CD4-positive, alpha-beta T cell (primary cell): ENCODE measurements around the gene FAM222A. TPM values are rescaled to one million over a fixed set of nuclear protein-coding genes. Genes with fewer than 3 reads are reported as not detected.
A peak's percentile ranks its signal among the peaks of the same experiment; 100 is the strongest.

ENCODE experiments used
- ATAC-seq: fragments of 200-7000 bp; cut with Tn5 transposase; one replicate; pipeline ENCODE4 v1.10.0; 2022; ENCODE audit warnings: mild to moderate bottlenecking; ENCODE audit not compliant: poor library complexity
- CTCF ChIA-PET: fragments of 350-600 bp; sonication (Branson Sonifier 250); formaldehyde crosslinking; loops from one replicate; lab custom pipeline; 2021; ENCODE audit warnings: antibody characterized with exemption, inconsistent platforms; lab: Charles Lee
- POLR2A ChIA-PET: fragments of 350-600 bp; sonication (Branson Sonifier 250); formaldehyde crosslinking; loops from one replicate; lab custom pipeline; 2021; ENCODE audit warnings: antibody characterized with exemption, inconsistent platforms; lab: Charles Lee
- DNase-seq, 14 experiments: peaks; one replicate each; pipeline ENCODE4 v3.0.0-alpha.2; 2013 to 2020; ENCODE audit warnings: mixed read lengths in 2 of 14
- H3K27ac ChIP-seq, 2 donors: one replicate each; pipeline versions ENCODE4 v1.5.1 to v1.7.0; 2013; ENCODE audit warnings: low read length in 2 of 2, low read depth in 1 of 2, mild to moderate bottlenecking in 1 of 2
- H3K27me3 ChIP-seq, 2 experiments: 1 replicate in 1 of 2; 2 replicates in 1 of 2; pipeline versions ENCODE4 v1.6.1 to v1.7.0; 2013; ENCODE audit warnings: low read length in 2 of 2, control low read depth in 1 of 2, mild to moderate bottlenecking in 1 of 2, moderate library complexity in 1 of 2; ENCODE audit not compliant: insufficient read depth in 2 of 2, control insufficient read depth in 1 of 2
- H3K36me3 ChIP-seq: one replicate; pipeline ENCODE4 v1.6.1; 2013; ENCODE audit warnings: low read length, control low read depth; ENCODE audit not compliant: insufficient read depth
- H3K4me1 ChIP-seq: one replicate; pipeline ENCODE4 v1.6.1; 2013; ENCODE audit warnings: low read length, control low read depth; ENCODE audit not compliant: insufficient read depth
- H3K4me3 ChIP-seq: one replicate; pipeline ENCODE4 v1.5.1; 2013; ENCODE audit warnings: mild to moderate bottlenecking, low read length, moderate library complexity
- H3K9me3 ChIP-seq, 2 experiments: 1 replicate in 1 of 2; 2 replicates in 1 of 2; pipeline versions ENCODE4 v1.6.1 to v1.7.0; 2013; ENCODE audit warnings: low read length in 2 of 2, mild to moderate bottlenecking in 2 of 2, control low read depth in 1 of 2, moderate library complexity in 1 of 2; ENCODE audit not compliant: control insufficient read depth in 1 of 2, insufficient read depth in 1 of 2
- H3K27ac Mint-ChIP-seq: one replicate; pipeline ENCODE4 v1.8.0; 2020; ENCODE audit warnings: mixed read lengths
- H3K27me3 Mint-ChIP-seq: one replicate; pipeline ENCODE4 v1.8.0; 2021; ENCODE audit warnings: mixed read lengths
- H3K36me3 Mint-ChIP-seq: one replicate; pipeline ENCODE4 v1.8.0; 2021; ENCODE audit warnings: low read depth, mixed read lengths
- H3K4me1 Mint-ChIP-seq: one replicate; pipeline ENCODE4 v1.8.0; 2021; ENCODE audit warnings: low read depth, mixed read lengths
- H3K4me3 Mint-ChIP-seq: one replicate; pipeline ENCODE4 v1.8.0; 2020; ENCODE audit warnings: mild to moderate bottlenecking, mixed read lengths
- H3K9me3 Mint-ChIP-seq: one replicate; pipeline ENCODE4 v1.8.0; 2020; ENCODE audit warnings: mixed read lengths
- intact Hi-C, 2 experiments: fragments of 100-400 bp; cut with DNase I in 1 of 2; cut with micrococcal nuclease in 1 of 2; formaldehyde crosslinking; loops; one replicate each; pipeline versions ENCODE4 v1.15.1 to v1.9.0; 2023 to 2025; cut with DNase I, micrococcal nuclease
- total RNA-seq, 174 experiments: library from RNA in 2 of 174; stranded (reverse) in 2 of 174; gene quantifications; one replicate each; pipeline ENCODE4 v1.2.3 and lab custom pipeline; 2021 to 2026
- TF ChIP-seq, protein P1 (sequence below): fragments of 200-600 bp; IDR thresholded peaks from one replicate; pipeline ENCODE4 v1.8.0; 2022; ENCODE audit warnings: antibody characterized with exemption, mild to moderate bottlenecking

The FAM222A gene
- total RNA-seq, 2 experiments from 2014 or later, result 1.1 to 1.7 TPM

DNA sequence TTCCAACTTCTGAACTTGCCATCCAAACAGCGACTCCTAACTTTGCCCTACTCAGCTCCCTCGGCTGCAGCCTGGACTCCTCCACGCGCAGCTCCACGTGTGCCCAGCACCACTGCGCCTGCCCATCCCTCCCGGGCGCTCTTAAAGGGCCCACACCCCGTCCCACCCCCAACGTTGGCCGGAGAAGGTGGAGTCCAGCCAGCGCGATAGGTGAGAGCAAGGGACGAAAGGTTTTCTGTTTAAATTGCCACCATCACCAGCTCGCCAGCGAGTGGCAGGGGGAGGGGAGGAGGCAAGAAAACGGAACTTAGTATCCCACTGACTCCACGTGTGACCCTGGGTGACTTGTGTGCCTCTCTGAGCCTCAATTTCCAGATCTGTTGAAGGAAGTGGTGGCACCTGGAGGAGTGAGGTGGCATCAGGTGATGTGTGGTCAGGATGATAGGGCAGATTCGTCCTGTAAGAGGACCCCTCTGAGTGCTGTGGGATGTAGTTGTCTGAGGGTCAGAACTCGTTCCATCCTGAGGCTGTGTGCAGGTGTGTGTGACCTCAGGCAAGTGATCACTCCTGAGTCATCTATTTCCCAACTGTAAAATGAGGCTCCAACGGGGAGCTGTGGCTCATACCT lies 59.9 kb downstream of the FAM222A start:
- Histone ChIP-seq H3K9me3 (no peaks in the 10 kb centered on the region), H3K36me3 (no peaks in the 10 kb centered on the region), H3K27ac (no peak overlapping the region), H3K27me3 (no peaks in the 10 kb centered on the region), H3K4me3 (no peak overlapping the region), H3K4me1 (peaks cover 3% of the 10 kb centered on the region)
- TF ChIP-seq, protein P1, sequence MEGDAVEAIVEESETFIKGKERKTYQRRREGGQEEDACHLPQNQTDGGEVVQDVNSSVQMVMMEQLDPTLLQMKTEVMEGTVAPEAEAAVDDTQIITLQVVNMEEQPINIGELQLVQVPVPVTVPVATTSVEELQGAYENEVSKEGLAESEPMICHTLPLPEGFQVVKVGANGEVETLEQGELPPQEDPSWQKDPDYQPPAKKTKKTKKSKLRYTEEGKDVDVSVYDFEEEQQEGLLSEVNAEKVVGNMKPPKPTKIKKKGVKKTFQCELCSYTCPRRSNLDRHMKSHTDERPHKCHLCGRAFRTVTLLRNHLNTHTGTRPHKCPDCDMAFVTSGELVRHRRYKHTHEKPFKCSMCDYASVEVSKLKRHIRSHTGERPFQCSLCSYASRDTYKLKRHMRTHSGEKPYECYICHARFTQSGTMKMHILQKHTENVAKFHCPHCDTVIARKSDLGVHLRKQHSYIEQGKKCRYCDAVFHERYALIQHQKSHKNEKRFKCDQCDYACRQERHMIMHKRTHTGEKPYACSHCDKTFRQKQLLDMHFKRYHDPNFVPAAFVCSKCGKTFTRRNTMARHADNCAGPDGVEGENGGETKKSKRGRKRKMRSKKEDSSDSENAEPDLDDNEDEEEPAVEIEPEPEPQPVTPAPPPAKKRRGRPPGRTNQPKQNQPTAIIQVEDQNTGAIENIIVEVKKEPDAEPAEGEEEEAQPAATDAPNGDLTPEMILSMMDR, result no peak
- ChIA-PET POLR2A (interaction anchor here (1.5 kb wide), 1 partner anchor 175 kb away, joined by 3 read pairs; no protein-coding TSS in a partner anchor), CTCF (interaction anchor here (1.4 to 3.7 kb wide), 3 partner anchors 176 to 345 kb away, joined by 3 to 27 read pairs (median 4); no protein-coding TSS in a partner anchor)
- no peaks in the 10 kb centered on the region for H3K9me3 Mint-ChIP-seq
- no peaks in the 10 kb centered on the region for H3K36me3 Mint-ChIP-seq
- intact Hi-C loops, result no loop called here
- no peak overlapping the region for H3K4me3 Mint-ChIP-seq
- H3K27me3 Mint-ChIP-seq, result no peaks in the 10 kb centered on the region
- H3K27ac Mint-ChIP-seq, result no peak overlapping the region
- DNase-seq (peak in 1 of 14 experiments; percentile 17), ATAC-seq (no peak)
- H3K4me1 Mint-ChIP-seq, result peaks cover 6% of the 10 kb centered on the region

DNA sequence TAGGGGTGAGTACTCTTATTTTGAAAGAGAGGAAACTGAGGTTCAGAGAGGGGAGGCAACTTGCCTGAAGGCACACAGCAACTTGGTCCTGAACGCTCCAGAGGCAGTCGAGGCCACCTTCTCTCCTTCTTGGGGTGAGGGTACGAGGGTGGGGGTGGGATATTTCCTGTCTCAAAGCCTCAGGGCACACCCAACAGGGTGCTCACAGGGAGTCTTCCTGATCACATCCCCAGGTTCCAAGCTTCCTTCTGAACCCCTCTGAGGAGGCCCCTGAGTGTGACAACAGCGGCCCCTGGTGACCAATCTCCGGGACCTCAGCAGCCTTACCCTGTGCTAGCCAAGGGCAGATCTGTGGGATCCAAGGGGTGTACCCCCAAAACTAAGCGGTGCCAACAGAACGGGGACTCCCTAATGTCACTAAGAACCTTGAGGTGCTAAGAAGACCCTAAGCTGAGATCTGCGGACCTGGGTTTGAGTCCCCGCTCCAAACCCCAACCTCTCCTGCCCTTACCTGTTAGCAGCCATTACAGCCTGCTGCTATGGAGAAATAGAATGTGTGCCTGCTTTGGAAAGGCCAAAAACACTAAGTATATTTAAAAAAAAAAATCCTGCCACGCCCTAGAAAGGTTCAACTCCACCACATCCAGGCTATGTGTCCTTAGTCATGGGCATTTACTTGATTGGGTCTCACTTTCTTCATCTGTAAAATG lies 61.7 kb downstream of the FAM222A start:
- H3K36me3 ChIP-seq, result no peaks in the 10 kb centered on the region
- intact Hi-C loops, result loop anchor here (1.0 kb wide), 3 partner anchors 178 to 347 kb away; no protein-coding TSS in a partner anchor
- POLR2A ChIA-PET, result interaction anchor here (0.6 to 1.5 kb wide), 2 partner anchors 177 to 347 kb away, joined by 3 read pairs; no protein-coding TSS in a partner anchor
- no peak overlapping the region for H3K4me3 Mint-ChIP-seq
- no peaks in the 10 kb centered on the region for H3K27me3 Mint-ChIP-seq
- no peaks in the 10 kb centered on the region for H3K27me3 ChIP-seq
- H3K27ac Mint-ChIP-seq, result no peak overlapping the region
- ATAC-seq (peak; percentile 74), DNase-seq (peak; percentile 52 to 81 (median 67))
- no peak overlapping the region for H3K27ac ChIP-seq
- H3K36me3 Mint-ChIP-seq, result no peaks in the 10 kb centered on the region
- CTCF ChIA-PET, result interaction anchor here (0.5 to 3.7 kb wide), 14 partner anchors 8 to 749 kb away, joined by 3 to 27 read pairs (median 3); partner anchors contain the start of genes MMAB and MVK
- peaks cover 6% of the 10 kb centered on the region for H3K4me1 Mint-ChIP-seq
- TF ChIP-seq, protein P1, result peak; percentile 76
- peaks cover 3% of the 10 kb centered on the region for H3K4me1 ChIP-seq
- H3K9me3 ChIP-seq, result no peaks in the 10 kb centered on the region
- no peak overlapping the region for H3K4me3 ChIP-seq
- no peaks in the 10 kb centered on the region for H3K9me3 Mint-ChIP-seq

DNA sequence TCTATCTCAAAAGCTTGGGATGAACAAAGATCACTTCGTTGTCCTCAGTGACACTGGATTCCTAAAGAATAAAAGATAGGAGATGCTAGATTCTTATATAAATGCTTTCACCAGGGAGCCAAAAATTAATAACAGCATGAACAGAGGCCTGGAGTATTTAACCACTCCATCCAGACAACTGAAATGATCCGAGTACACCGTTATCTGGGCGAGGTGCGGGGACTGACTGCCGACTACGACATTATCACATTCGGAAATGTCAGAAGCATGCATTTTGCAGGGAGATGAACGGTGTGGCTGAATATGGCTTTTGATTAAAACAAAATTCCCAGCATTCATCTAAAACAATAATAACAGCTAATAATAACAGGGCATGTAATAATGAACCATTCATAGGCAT lies 63.0 kb downstream of the FAM222A start:
- H3K36me3 ChIP-seq, result no peaks in the 10 kb centered on the region
- Mint-ChIP-seq H3K27ac (no peak overlapping the region), H3K4me3 (no peak overlapping the region), H3K9me3 (no peaks in the 10 kb centered on the region), H3K36me3 (no peaks in the 10 kb centered on the region), H3K27me3 (no peaks in the 10 kb centered on the region), H3K4me1 (peaks cover 6% of the 10 kb centered on the region)
- peaks cover 0 to 2% of the 10 kb centered on the region in 2 experiments for H3K9me3 ChIP-seq
- POLR2A ChIA-PET, result no interaction called here
- intact Hi-C loops, result no loop called here
- DNase-seq (no peak), ATAC-seq (no peak)
- no peaks in the 10 kb centered on the region for H3K27me3 ChIP-seq
- no peak overlapping the region for H3K4me3 ChIP-seq
- CTCF ChIA-PET, result interaction anchor here (3.7 kb wide), 1 partner anchor 179 kb away, joined by 27 read pairs; no protein-coding TSS in a partner anchor
- TF ChIP-seq, protein P1, result no peak
- no peak overlapping the region for H3K27ac ChIP-seq
- H3K4me1 ChIP-seq, result peaks cover 3% of the 10 kb centered on the region
